H9 (cell line): ENCODE results near the gene ADAMTS2. TPM values are rescaled to one million over a fixed set of nuclear protein-coding genes. Genes with fewer than 3 reads are reported as not detected.

Source experiments
- DNase-seq: peaks from one replicate; pipeline ENCODE4 v3.0.0-alpha.2; 2017
- H2AFZ ChIP-seq: one replicate; pipeline ENCODE4 v1.6.1; 2013; ENCODE audit warnings: mild to moderate bottlenecking, low read length, control low read depth, moderate library complexity
- H2AK5ac ChIP-seq: 2 replicates; pipeline ENCODE4 v1.6.1; 2013; ENCODE audit warnings: low read length, control low read depth, mixed read lengths; ENCODE audit not compliant: insufficient read length
- H2BK120ac ChIP-seq: one replicate; pipeline ENCODE4 v1.6.1; 2013; ENCODE audit warnings: low read depth, mild to moderate bottlenecking, low read length, control low read depth, inconsistent platforms; ENCODE audit not compliant: poor library complexity, severe bottlenecking
- H2BK12ac ChIP-seq: 2 replicates; pipeline ENCODE4 v1.6.1; 2013; ENCODE audit warnings: low read length, control low read depth, mixed read lengths, low read depth; ENCODE audit not compliant: insufficient read length
- H2BK15ac ChIP-seq: 2 replicates; pipeline ENCODE4 v1.6.1; 2013; ENCODE audit warnings: low read depth, low read length, control low read depth
- H2BK20ac ChIP-seq: one replicate; pipeline ENCODE4 v1.6.1; 2013; ENCODE audit warnings: low read depth, mild to moderate bottlenecking, low read length, control low read depth, inconsistent platforms; ENCODE audit not compliant: poor library complexity, severe bottlenecking
- H2BK5ac ChIP-seq: 2 replicates; pipeline ENCODE4 v1.6.1; 2013; ENCODE audit warnings: low read length, control low read depth, mixed read lengths; ENCODE audit not compliant: insufficient read length
- H3K14ac ChIP-seq: 2 replicates; pipeline ENCODE4 v1.6.1; 2013; ENCODE audit warnings: low read length, control low read depth; ENCODE audit not compliant: insufficient read depth
- H3K18ac ChIP-seq: 2 replicates; pipeline ENCODE4 v1.6.1; 2013; ENCODE audit warnings: low read depth, mild to moderate bottlenecking, mixed read lengths, low read length, control low read depth; ENCODE audit not compliant: insufficient read length
- H3K23ac ChIP-seq: 2 replicates; pipeline ENCODE4 v1.6.1; 2013; ENCODE audit warnings: low read length, control low read depth, mixed read lengths, low read depth; ENCODE audit not compliant: insufficient read length
- H3K23me2 ChIP-seq: 2 replicates; pipeline ENCODE4 v1.6.1; 2013; ENCODE audit warnings: low read depth, mild to moderate bottlenecking, mixed read lengths, low read length, control low read depth; ENCODE audit not compliant: insufficient read length, poor library complexity, severe bottlenecking
- H3K27ac ChIP-seq: 2 replicates; pipeline ENCODE4 v1.5.1; 2013; ENCODE audit warnings: low read length, control low read depth, mixed read lengths, low read depth; ENCODE audit not compliant: insufficient read length
- H3K27me3 ChIP-seq: 2 replicates; pipeline ENCODE4 v1.6.1; 2013; ENCODE audit warnings: low read length, control low read depth, inconsistent platforms; ENCODE audit not compliant: insufficient read depth
- H3K4ac ChIP-seq: 2 replicates; pipeline ENCODE4 v1.6.1; 2013; ENCODE audit warnings: low read depth, mild to moderate bottlenecking, control low read depth, inconsistent platforms, low read length, moderate library complexity
- H3K4me1 ChIP-seq: 2 replicates; pipeline ENCODE4 v1.6.1; 2013; ENCODE audit warnings: low read length, control low read depth, inconsistent platforms; ENCODE audit not compliant: insufficient read depth
- H3K4me2 ChIP-seq: 2 replicates; pipeline ENCODE4 v1.6.1; 2013; ENCODE audit warnings: low read length, control low read depth, mixed read lengths; ENCODE audit not compliant: insufficient read length, insufficient read depth
- H3K56ac ChIP-seq: 2 replicates; pipeline ENCODE4 v1.6.1; 2013; ENCODE audit warnings: low read depth, mild to moderate bottlenecking, mixed read lengths, low read length, control low read depth; ENCODE audit not compliant: insufficient read length
- H3K79me1 ChIP-seq: 2 replicates; pipeline ENCODE4 v1.6.1; 2013; ENCODE audit warnings: low read depth, mild to moderate bottlenecking, moderate library complexity, low read length, control low read depth, inconsistent platforms; ENCODE audit not compliant: insufficient read depth, poor library complexity, severe bottlenecking
- H3K79me2 ChIP-seq: 2 replicates; pipeline ENCODE4 v1.6.1; 2013; ENCODE audit warnings: low read length, control low read depth, inconsistent platforms; ENCODE audit not compliant: insufficient read depth
- H3K9ac ChIP-seq: 2 replicates; pipeline ENCODE4 v1.6.1; 2013; ENCODE audit warnings: low read length, control low read depth, mixed read lengths; ENCODE audit not compliant: insufficient read length; ENCODE audit errors: extremely low read depth
- H3K9me3 ChIP-seq: one replicate; pipeline ENCODE4 v1.6.1; 2013; ENCODE audit warnings: low read depth, low read length, inconsistent platforms; ENCODE audit not compliant: control insufficient read depth
- H3T11ph ChIP-seq: one replicate; pipeline ENCODE4 v1.6.1; 2013; ENCODE audit warnings: mild to moderate bottlenecking, low read length, control low read depth, inconsistent platforms
- H4K20me1 ChIP-seq: one replicate; pipeline ENCODE4 v1.6.1; 2013; ENCODE audit not compliant: control insufficient read depth, insufficient read length, insufficient read depth
- H4K5ac ChIP-seq: 2 replicates; pipeline ENCODE4 v1.6.1; 2013; ENCODE audit warnings: low read depth, mild to moderate bottlenecking, mixed read lengths, low read length, control low read depth; ENCODE audit not compliant: insufficient read length
- H4K8ac ChIP-seq: replicated peaks from 2 replicates; pipeline ENCODE4 v1.6.1; 2013; ENCODE audit warnings: low read length, control low read depth, mixed read lengths, low read depth; ENCODE audit not compliant: insufficient read length
- H4K91ac ChIP-seq: 2 replicates; pipeline ENCODE4 v1.6.1; 2013; ENCODE audit warnings: low read depth, mild to moderate bottlenecking, moderate library complexity, mixed read lengths, low read length, control low read depth; ENCODE audit not compliant: insufficient read length
- H3K27ac Mint-ChIP-seq, 3 experiments: 2 replicates in 2 of 3; 3 replicates in 1 of 3; pipeline ENCODE4 v1.8.0; 2020 to 2021; ENCODE audit warnings: mixed read lengths in 3 of 3, mild to moderate bottlenecking in 1 of 3, moderate library complexity in 1 of 3
- H3K27me3 Mint-ChIP-seq: 2 replicates; pipeline ENCODE4 v1.8.0; 2021; ENCODE audit warnings: low read depth, mild to moderate bottlenecking, moderate library complexity, mixed read lengths
- H3K36me3 Mint-ChIP-seq, 3 experiments: 2 replicates in 2 of 3; 3 replicates in 1 of 3; pipeline ENCODE4 v1.8.0; 2020 to 2021; ENCODE audit warnings: low read depth in 3 of 3, mixed read lengths in 3 of 3; ENCODE audit not compliant: insufficient read depth in 1 of 3
- H3K4me1 Mint-ChIP-seq, 2 experiments: 2 replicates each; pipeline ENCODE4 v1.8.0; 2020; ENCODE audit warnings: mixed read lengths in 2 of 2
- H3K4me3 Mint-ChIP-seq, 2 experiments: 2 replicates in 1 of 2; 3 replicates in 1 of 2; pipeline ENCODE4 v1.8.0; 2020 to 2021; ENCODE audit warnings: mild to moderate bottlenecking in 2 of 2, mixed read lengths in 2 of 2, moderate library complexity in 1 of 2
- H3K9me3 Mint-ChIP-seq, 2 experiments: 2 replicates in 1 of 2; 3 replicates in 1 of 2; pipeline ENCODE4 v1.8.0; 2020; ENCODE audit warnings: mild to moderate bottlenecking in 2 of 2, mixed read lengths in 2 of 2, moderate library complexity in 1 of 2
- CTCF ChIP-seq: fragments of 200-600 bp; sonication (generic); conservative IDR thresholded peaks from 3 replicates; pipeline ENCODE4 v1.8.0; 2021; ENCODE audit warnings: antibody characterized with exemption, mild to moderate bottlenecking
- WGBS: extraction: QIAGEN DNeasy Blood & Tissue Kit; methylation state at CpG from one replicate; pipeline ENCODE4 v1.1.7; 2013; ENCODE audit warnings: missing lambda C conversion rate, low lambda C conversion rate, mixed read lengths; ENCODE audit not compliant: insufficient read length; ENCODE audit errors: extremely low coverage; 5-methylcytosine and 5-hydroxymethylcytosine counted together
- total RNA-seq: library from RNA; stranded (reverse); gene quantifications from 2 replicates; pipeline ENCODE4 v1.2.1, GENCODE V29; 2021

The ADAMTS2 gene
- total RNA-seq, 1 experiment from 2014 or later, result 5.4 TPM

GRCh38 chr5:179114756-179115155 is 230.5 kb downstream of the ADAMTS2 start:
- Histone ChIP-seq H2BK5ac (no peak overlapping the region), H3K27ac (no peak overlapping the region), H3K9ac (no peak overlapping the region), H3K23me2 (no peaks in the 10 kb centered on the region), H4K91ac (no peak overlapping the region), H3K4ac (no peak overlapping the region), H2BK20ac (no peak overlapping the region), H2AFZ (no peak overlapping the region), H4K20me1 (no peaks in the 10 kb centered on the region), H4K8ac (no peak overlapping the region), H3K79me2 (no peaks in the 10 kb centered on the region), H2BK12ac (no peak overlapping the region), H3T11ph (no peak overlapping the region), H3K14ac (no peak overlapping the region), H2BK15ac (no peak overlapping the region), H3K56ac (no peak overlapping the region), H2AK5ac (no peak overlapping the region), H4K5ac (no peak overlapping the region), H3K79me1 (no peaks in the 10 kb centered on the region), H3K9me3 (peaks cover 24% of the 10 kb centered on the region), H2BK120ac (no peak overlapping the region), H3K27me3 (no peaks in the 10 kb centered on the region), H3K4me1 (no peaks in the 10 kb centered on the region), H3K18ac (no peak overlapping the region), H3K4me2 (no peak overlapping the region), H3K23ac (no peak overlapping the region)
- H3K9me3 Mint-ChIP-seq, result peaks cover 85 to 89% of the 10 kb centered on the region in 2 experiments
- no peak for DNase-seq
- no peak for TF ChIP-seq CTCF
- H3K27me3 Mint-ChIP-seq, result peaks cover 21% of the 10 kb centered on the region
- no peaks in the 10 kb centered on the region for H3K4me1 Mint-ChIP-seq
- peaks cover 1 to 18% (median 13%) of the 10 kb centered on the region in 3 experiments; a peak in 6 of 7 replicates for H3K36me3 Mint-ChIP-seq
- no peak overlapping the region for H3K4me3 Mint-ChIP-seq
- H3K27ac Mint-ChIP-seq, result no peak overlapping the region
- WGBS, result no CpG with 5 or more reads among the region's 7 CpGs
